Measurements from ENCODE around the gene HDGFL3. TPM values are rescaled to one million over a fixed set of nuclear protein-coding genes. Genes with fewer than 3 reads are reported as not detected.

The HDGFL3 gene
- total and polyA plus RNA-seq, 9 of the 15 experiments (the other 6 are each of a cell fraction or from before 2014, with no cell fraction given) = 6.7 to 42.0 (median 31.4) TPM

- intact Hi-C loops (cut with micrococcal nuclease) = no loop called here
- H3K4me3 ChIP-seq = no peak overlapping the region
- in situ Hi-C loops (cut with MboI) = no loop called here
- H4K20me1 ChIP-seq (replicated peaks; ENCODE audit: control insufficient read depth, insufficient read depth, low read length) = no peaks in the 10 kb centered on the region
- CTCF ChIA-PET (ENCODE audit: low intra/inter-chr PET ratio) = no interaction called here
- DNase-seq (ENCODE audit: extremely low read depth in 1 of 4, low spot score in 3 of 4) (no peak), FAIRE-seq (peak; percentile 57), ATAC-seq (no peak)
- H3K9me3 ChIP-seq (replicated peaks; ENCODE audit: control insufficient read depth, insufficient read depth, low read depth, low read length) = no peaks in the 10 kb centered on the region
- no peaks in the 10 kb centered on the region for H3K9me1 ChIP-seq (ENCODE audit: control insufficient read depth, insufficient read depth, low read length)
- H3K9ac ChIP-seq (ENCODE audit: insufficient read depth in 1 of 2, low read depth in 2 of 2, low read length in 2 of 2) = no peak overlapping the region
- TF ChIP-seq ZNF740 (CRISPR knock-in tag; IDR thresholded peaks at IDR 0.05) (no peak), ZNF740 (tag; IDR thresholded peaks at IDR 0.05) (no peak), TAL1 (IDR thresholded peaks at IDR 0.05) (no peak), SRF (CRISPR knock-in tag; IDR thresholded peaks at IDR 0.05) (no peak), ELK3 (CRISPR knock-in tag; IDR thresholded peaks at IDR 0.05) (no peak), CBFA2T2 (conservative IDR thresholded peaks at IDR 0.05) (no peak), FOSL1 (tag; conservative IDR thresholded peaks at IDR 0.05) (0 out of 2 replicates have a peak, but pooled peaks have one; percentile 20), DPF2 (IDR thresholded peaks at IDR 0.05) (0 out of 2 replicates have a peak, but pooled peaks have one; percentile 16), EHMT2 (IDR thresholded peaks at IDR 0.05) (no peak), CSDE1 (IDR thresholded peaks at IDR 0.05) (no peak), HMBOX1 (IDR thresholded peaks at IDR 0.05) (peak; percentile 41; the same call in 1 of the 2 replicates), PHB2 (IDR thresholded peaks at IDR 0.05; ENCODE audit: low read depth) (no peak), TAF9B (IDR thresholded peaks at IDR 0.05; ENCODE audit: partially characterized antibody) (no peak), E2F6 (IDR thresholded peaks at IDR 0.05; ENCODE audit: borderline replicate concordance in 1 of 2, extremely low read depth in 1 of 2, insufficient read depth in 1 of 2, insufficient read length in 1 of 2, low read depth in 1 of 2, low read length in 1 of 2, poor library complexity in 1 of 2, severe bottlenecking in 1 of 2) (no peak), NFE2 (IDR thresholded peaks at IDR 0.05; ENCODE audit: low read depth) (0 out of 2 replicates have a peak, but pooled peaks have one; percentile 21), TAF7 (tag; IDR thresholded peaks at IDR 0.05) (no peak), MTA1 (IDR thresholded peaks at IDR 0.05; ENCODE audit: borderline replicate concordance) (no peak), KAT2B (IDR thresholded peaks at IDR 0.05; ENCODE audit: low read depth, low read length) (no peak), DDX20 (tag; IDR thresholded peaks at IDR 0.05; ENCODE audit: low read depth) (no peak)
- H3K27ac ChIP-seq (ENCODE audit: extremely low read depth, low read depth, low read length) = no peak overlapping the region
- no peak overlapping the region for H3K4me2 ChIP-seq (ENCODE audit: insufficient read depth, low read length)
- no TSS peak for BruUV-seq (replicated peaks)
- no peaks in the 10 kb centered on the region for H3K79me2 ChIP-seq (ENCODE audit: control insufficient read depth, insufficient read depth, low read length)
- no peaks in the 10 kb centered on the region for H3K4me1 ChIP-seq (replicated peaks in 1 of 2; ENCODE audit: control insufficient read depth in 2 of 2, insufficient read depth in 2 of 2, low read length in 2 of 2)
- no peak overlapping the region for H2AFZ ChIP-seq (ENCODE audit: low read depth, low read length)
- H3K36me3 ChIP-seq (ENCODE audit: control insufficient read depth, insufficient read depth, low read length) = no peaks in the 10 kb centered on the region
- WGBS (ENCODE audit: insufficient coverage, low coverage, missing lambda C conversion rate) = 14% methylated on average over 1 of the region's 1 CpG
- POLR2A ChIA-PET = no interaction called here
- H3K27me3 ChIP-seq (ENCODE audit: control insufficient read depth in 2 of 2, insufficient read depth in 2 of 2, low read length in 2 of 2) = no peaks in the 10 kb centered on the region
Observed at GRCh38 chr15:83219026-83219425, 11.4 kb upstream of the HDGFL3 start.
